Measurements from ENCODE around the gene CRADD.

CRADD gene

DNA sequence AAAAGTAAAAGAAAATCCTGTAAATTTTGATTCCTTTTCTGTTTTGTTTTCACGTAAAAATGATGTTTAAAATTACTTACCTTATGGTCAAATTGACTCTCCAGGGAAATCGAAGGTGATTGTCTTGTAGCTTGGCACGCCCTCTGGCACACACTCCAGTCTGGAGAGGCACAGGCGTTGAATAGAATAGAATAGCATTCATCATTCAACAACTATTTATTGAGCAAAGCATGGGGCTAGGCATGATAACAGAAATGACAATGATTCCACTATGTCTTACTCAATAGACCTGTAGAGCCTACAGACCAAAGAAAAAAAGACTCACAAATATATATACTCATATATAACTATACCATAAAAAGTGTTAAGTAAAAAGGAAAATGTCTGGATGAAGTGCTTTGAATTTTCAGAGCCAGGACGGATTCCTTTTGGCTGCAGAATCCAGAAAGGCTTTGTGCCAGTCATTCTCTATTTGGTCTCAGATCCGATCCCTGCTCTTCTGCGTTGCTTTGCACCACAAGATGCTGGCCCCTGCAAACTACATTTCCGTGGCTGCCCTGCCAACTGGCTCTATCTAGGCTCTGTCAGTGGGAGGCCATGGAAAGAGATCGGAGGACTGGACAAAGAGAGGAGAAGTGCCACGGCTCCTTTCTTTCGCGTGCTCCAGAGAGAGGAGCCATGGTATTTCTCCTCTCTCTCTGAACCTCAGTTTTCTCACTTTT lies 231.8 kb downstream of the CRADD start:
- no peak for DNase-seq (ENCODE audit: low read depth in 1 of 2, low spot score in 1 of 2)
- Histone ChIP-seq H3K27me3 (ENCODE audit: insufficient read depth, poor library complexity, severe bottlenecking) (no peaks in the 10 kb centered on the region), H3K27ac (replicated peaks) (no peak overlapping the region), H3K4me3 (replicated peaks; ENCODE audit: insufficient read depth, low read length) (no peak overlapping the region)
- TF ChIP-seq, protein P1, sequence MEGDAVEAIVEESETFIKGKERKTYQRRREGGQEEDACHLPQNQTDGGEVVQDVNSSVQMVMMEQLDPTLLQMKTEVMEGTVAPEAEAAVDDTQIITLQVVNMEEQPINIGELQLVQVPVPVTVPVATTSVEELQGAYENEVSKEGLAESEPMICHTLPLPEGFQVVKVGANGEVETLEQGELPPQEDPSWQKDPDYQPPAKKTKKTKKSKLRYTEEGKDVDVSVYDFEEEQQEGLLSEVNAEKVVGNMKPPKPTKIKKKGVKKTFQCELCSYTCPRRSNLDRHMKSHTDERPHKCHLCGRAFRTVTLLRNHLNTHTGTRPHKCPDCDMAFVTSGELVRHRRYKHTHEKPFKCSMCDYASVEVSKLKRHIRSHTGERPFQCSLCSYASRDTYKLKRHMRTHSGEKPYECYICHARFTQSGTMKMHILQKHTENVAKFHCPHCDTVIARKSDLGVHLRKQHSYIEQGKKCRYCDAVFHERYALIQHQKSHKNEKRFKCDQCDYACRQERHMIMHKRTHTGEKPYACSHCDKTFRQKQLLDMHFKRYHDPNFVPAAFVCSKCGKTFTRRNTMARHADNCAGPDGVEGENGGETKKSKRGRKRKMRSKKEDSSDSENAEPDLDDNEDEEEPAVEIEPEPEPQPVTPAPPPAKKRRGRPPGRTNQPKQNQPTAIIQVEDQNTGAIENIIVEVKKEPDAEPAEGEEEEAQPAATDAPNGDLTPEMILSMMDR (IDR thresholded peaks at IDR 0.05; ENCODE audit: insufficient read depth, low read length) = no peak
- TF ChIP-seq SPI1 (IDR thresholded peaks at IDR 0.05; ENCODE audit: borderline replicate concordance, low read depth) (no peak), GABPA (IDR thresholded peaks at IDR 0.05; ENCODE audit: low read depth) (no peak), POLR2AphosphoS5 (IDR thresholded peaks at IDR 0.05; ENCODE audit: low read depth) (no peak)
- TF ChIP-seq, protein P2, sequence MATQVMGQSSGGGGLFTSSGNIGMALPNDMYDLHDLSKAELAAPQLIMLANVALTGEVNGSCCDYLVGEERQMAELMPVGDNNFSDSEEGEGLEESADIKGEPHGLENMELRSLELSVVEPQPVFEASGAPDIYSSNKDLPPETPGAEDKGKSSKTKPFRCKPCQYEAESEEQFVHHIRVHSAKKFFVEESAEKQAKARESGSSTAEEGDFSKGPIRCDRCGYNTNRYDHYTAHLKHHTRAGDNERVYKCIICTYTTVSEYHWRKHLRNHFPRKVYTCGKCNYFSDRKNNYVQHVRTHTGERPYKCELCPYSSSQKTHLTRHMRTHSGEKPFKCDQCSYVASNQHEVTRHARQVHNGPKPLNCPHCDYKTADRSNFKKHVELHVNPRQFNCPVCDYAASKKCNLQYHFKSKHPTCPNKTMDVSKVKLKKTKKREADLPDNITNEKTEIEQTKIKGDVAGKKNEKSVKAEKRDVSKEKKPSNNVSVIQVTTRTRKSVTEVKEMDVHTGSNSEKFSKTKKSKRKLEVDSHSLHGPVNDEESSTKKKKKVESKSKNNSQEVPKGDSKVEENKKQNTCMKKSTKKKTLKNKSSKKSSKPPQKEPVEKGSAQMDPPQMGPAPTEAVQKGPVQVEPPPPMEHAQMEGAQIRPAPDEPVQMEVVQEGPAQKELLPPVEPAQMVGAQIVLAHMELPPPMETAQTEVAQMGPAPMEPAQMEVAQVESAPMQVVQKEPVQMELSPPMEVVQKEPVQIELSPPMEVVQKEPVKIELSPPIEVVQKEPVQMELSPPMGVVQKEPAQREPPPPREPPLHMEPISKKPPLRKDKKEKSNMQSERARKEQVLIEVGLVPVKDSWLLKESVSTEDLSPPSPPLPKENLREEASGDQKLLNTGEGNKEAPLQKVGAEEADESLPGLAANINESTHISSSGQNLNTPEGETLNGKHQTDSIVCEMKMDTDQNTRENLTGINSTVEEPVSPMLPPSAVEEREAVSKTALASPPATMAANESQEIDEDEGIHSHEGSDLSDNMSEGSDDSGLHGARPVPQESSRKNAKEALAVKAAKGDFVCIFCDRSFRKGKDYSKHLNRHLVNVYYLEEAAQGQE (IDR thresholded peaks at IDR 0.05; ENCODE audit: insufficient replicate concordance, low read depth) = no peak

DNA sequence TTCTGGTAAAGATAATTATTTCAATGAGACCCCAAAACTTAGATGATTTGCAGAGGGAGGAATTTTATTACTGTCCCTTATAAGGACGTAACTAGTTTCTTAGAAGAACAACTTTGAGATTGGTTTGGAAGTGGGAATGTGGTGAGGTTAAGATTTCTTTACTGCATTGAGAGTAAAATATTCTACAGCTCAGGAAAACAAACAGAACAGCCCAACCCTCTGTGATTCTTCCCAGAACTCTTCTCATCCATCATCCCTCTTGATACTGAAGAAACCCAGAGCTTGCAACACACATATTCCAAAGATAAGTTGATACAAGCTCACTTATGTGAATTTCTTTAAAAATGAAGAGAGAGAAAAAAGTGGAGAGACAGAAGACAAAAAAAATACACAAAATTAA lies 234.2 kb downstream of the CRADD start:
- DNase-seq (ENCODE audit: low read depth in 1 of 2, low spot score in 1 of 2) = no peak
- TF ChIP-seq SPI1 (IDR thresholded peaks at IDR 0.05; ENCODE audit: borderline replicate concordance, low read depth) (no peak), POLR2AphosphoS5 (IDR thresholded peaks at IDR 0.05; ENCODE audit: low read depth) (no peak), GABPA (IDR thresholded peaks at IDR 0.05; ENCODE audit: low read depth) (no peak)
- TF ChIP-seq, protein P2 (IDR thresholded peaks at IDR 0.05; ENCODE audit: insufficient replicate concordance, low read depth) = no peak
- Histone ChIP-seq H3K27ac (replicated peaks) (no peak overlapping the region), H3K4me3 (replicated peaks; ENCODE audit: insufficient read depth, low read length) (no peak overlapping the region), H3K27me3 (ENCODE audit: insufficient read depth, poor library complexity, severe bottlenecking) (no peaks in the 10 kb centered on the region)

DNA sequence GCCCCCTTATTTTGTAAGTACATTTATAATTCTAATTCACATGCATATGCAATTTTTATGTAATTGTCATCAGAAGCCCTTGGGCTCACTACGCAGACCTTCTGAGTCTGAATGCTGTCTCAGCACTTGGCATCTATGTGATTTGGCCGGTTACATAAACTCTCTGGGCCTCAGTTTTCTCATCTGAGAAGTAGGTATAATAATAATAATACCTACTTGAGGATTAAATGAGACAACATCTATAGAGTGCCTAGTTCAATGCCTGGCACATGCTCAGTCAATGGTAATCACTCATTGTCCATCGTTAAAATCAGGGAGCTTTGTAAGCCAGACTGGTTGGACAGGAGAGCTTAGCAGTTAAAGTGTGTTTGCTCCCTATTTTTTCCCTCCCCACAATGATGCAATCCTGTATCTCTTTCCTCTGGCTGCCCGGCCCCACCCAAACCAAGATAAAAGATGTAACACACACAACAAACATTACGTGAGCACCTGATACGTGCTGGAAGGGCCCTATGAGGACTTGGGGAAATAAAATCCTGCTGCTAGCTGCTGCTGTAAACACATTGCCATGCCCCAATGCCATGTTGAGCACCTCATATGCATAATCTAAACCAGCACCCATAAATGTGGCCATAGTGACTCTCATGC lies 235.0 kb downstream of the CRADD start:
- Histone ChIP-seq H3K4me3 (replicated peaks; ENCODE audit: insufficient read depth, low read length) (no peak overlapping the region), H3K27ac (replicated peaks) (no peak overlapping the region), H3K27me3 (ENCODE audit: insufficient read depth, poor library complexity, severe bottlenecking) (no peaks in the 10 kb centered on the region)
- TF ChIP-seq POLR2AphosphoS5 (IDR thresholded peaks at IDR 0.05; ENCODE audit: low read depth) (no peak), GABPA (IDR thresholded peaks at IDR 0.05; ENCODE audit: low read depth) (no peak), SPI1 (IDR thresholded peaks at IDR 0.05; ENCODE audit: borderline replicate concordance, low read depth) (no peak)
- TF ChIP-seq, protein P1 (IDR thresholded peaks at IDR 0.05; ENCODE audit: insufficient read depth, low read length) = no peak
- TF ChIP-seq, protein P2 (IDR thresholded peaks at IDR 0.05; ENCODE audit: insufficient replicate concordance, low read depth) = no peak
- DNase-seq (ENCODE audit: low read depth in 1 of 2, low spot score in 1 of 2) = no peak
